Liver (tissue), 2 donors: ENCODE data around the gene FGG.

Experiments used
- TF ChIP-seq, protein P1 (sequence below): fragments of 150-350 bp; IDR thresholded peaks from 2 replicates; pipeline ENCODE4 v1.5.1; 2017; ENCODE audit warnings: improper control_type of control experiment, low read depth, low read length; ENCODE audit not compliant: missing input control
- TF ChIP-seq, protein P2 (sequence below): IDR thresholded peaks from 2 replicates; pipeline ENCODE4 v1.6.1; 2016; ENCODE audit warnings: antibody characterized with exemption
- TF ChIP-seq, protein P3 (sequence below): IDR thresholded peaks from 2 replicates; pipeline ENCODE4 v1.6.1; 2016; ENCODE audit warnings: antibody characterized with exemption
- donor health status: healthy.

DNA sequence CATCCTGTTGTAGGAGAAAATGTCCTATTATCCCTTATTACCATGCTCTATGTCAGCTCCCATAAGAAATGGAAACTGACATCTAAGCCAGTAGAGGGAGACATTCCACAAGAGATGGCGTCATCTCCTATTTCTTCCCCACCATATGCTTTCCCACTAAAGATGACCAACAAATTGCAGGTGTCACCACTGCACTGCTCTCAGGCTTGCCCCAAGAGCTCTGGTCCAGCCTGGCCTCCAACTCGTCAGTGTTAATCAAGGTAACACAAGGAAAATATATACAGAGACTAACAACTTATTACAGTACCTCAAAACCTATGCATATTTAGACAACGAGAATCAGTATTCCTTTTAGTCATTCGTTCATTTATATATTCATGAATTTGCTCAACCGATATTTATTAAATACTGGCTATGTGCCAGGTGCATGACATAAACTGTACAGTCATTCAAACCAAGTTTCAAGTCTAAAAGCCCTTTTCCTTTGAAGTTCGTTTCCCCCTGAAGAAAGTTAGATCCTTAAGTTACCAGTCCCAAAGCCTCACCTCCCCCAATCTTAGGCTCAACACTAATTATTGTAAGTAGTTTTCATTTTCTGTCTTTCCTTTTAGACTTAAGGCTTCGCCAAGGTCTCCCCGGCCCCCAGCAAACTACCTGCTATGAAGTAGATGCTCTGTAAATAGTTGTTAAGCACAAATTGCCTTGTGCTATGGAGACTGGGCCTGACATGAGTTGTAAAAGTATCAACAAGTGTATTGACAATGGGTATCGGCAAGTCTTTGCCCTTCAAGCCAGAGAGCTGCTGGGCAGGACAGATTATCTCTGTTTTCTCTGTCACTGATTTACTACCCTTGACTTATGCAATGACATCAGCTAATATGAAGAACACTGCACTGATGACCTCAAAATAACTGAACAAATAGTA is 52.7 kb downstream of the FGG start:
- TF ChIP-seq, protein P1, sequence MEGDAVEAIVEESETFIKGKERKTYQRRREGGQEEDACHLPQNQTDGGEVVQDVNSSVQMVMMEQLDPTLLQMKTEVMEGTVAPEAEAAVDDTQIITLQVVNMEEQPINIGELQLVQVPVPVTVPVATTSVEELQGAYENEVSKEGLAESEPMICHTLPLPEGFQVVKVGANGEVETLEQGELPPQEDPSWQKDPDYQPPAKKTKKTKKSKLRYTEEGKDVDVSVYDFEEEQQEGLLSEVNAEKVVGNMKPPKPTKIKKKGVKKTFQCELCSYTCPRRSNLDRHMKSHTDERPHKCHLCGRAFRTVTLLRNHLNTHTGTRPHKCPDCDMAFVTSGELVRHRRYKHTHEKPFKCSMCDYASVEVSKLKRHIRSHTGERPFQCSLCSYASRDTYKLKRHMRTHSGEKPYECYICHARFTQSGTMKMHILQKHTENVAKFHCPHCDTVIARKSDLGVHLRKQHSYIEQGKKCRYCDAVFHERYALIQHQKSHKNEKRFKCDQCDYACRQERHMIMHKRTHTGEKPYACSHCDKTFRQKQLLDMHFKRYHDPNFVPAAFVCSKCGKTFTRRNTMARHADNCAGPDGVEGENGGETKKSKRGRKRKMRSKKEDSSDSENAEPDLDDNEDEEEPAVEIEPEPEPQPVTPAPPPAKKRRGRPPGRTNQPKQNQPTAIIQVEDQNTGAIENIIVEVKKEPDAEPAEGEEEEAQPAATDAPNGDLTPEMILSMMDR, result peak; percentile 66
- TF ChIP-seq, protein P2, sequence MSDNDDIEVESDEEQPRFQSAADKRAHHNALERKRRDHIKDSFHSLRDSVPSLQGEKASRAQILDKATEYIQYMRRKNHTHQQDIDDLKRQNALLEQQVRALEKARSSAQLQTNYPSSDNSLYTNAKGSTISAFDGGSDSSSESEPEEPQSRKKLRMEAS, result peak; percentile 20
- TF ChIP-seq, protein P3, sequence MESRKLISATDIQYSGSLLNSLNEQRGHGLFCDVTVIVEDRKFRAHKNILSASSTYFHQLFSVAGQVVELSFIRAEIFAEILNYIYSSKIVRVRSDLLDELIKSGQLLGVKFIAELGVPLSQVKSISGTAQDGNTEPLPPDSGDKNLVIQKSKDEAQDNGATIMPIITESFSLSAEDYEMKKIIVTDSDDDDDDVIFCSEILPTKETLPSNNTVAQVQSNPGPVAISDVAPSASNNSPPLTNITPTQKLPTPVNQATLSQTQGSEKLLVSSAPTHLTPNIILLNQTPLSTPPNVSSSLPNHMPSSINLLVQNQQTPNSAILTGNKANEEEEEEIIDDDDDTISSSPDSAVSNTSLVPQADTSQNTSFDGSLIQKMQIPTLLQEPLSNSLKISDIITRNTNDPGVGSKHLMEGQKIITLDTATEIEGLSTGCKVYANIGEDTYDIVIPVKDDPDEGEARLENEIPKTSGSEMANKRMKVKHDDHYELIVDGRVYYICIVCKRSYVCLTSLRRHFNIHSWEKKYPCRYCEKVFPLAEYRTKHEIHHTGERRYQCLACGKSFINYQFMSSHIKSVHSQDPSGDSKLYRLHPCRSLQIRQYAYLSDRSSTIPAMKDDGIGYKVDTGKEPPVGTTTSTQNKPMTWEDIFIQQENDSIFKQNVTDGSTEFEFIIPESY, result no peak
